ENCODE measurements around the gene SLC25A3. TPM values are rescaled to one million over a fixed set of nuclear protein-coding genes. Genes with fewer than 3 reads are reported as not detected.
A peak's percentile ranks its signal among the peaks of the same experiment; 100 is the strongest.
"Not testable (repeated sequence)": the region's sequence is repeated elsewhere in the genome, so short reads cannot be mapped to it uniquely, and the experiment has no call there.

The SLC25A3 gene
- total RNA-seq, 1 experiment from 2014 or later, result 695 TPM

DNA sequence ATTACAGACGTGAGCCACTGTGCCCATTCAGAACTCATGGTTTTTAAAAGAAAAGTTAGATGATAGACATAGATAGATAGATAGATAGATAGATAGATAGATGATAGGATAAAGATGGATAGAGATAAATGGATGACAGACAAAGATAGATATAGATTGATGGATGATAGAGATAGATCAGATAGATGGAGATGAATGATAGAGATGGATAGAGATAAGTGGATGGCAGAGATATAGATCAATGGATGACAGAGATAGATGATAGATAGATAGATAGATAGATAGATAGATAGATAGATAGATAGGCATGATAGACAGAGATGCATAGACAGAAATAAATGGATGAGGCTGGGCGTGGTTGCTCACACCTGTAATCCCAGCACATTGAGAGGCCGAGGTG, 13.7 kb upstream of the SLC25A3 start:
- H3K4me1 ChIP-seq, result no peaks in the 10 kb centered on the region
- no peak overlapping the region for H3K4me3 ChIP-seq
- DNase-seq, result no peak

DNA sequence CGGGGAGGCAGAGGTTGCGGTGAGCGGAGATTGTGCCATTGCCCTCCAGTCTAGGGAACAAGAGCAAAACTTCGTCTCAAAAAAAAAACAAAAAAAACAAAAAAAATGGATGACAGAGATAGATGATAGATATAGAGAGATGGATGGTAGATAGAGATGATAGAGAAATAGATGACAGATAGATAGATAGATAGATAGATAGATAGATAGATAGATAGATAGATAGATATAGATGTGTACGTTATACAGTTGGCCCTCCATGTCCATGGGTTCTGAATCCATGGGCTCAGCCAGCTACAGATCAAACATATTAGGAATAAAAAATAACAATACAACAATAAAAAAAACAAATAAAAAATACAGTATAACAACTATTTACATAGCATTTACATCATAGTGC, 12.8 kb upstream of the SLC25A3 start:
- Histone ChIP-seq H3K27me3 (no peaks in the 10 kb centered on the region), H3K36me3 (no peaks in the 10 kb centered on the region), H3K9me3 (replicated peaks) (no peaks in the 10 kb centered on the region), H3K4me1 (no peaks in the 10 kb centered on the region), H3K4me3 (no peak overlapping the region), H3K27ac (no peak overlapping the region)
- no peak for DNase-seq

More for the DNA sequence above, 13.7 kb upstream of the SLC25A3 start:
- Histone ChIP-seq H3K27me3 (no peaks in the 10 kb centered on the region), H3K36me3 (no peaks in the 10 kb centered on the region), H3K27ac (no peak overlapping the region), H3K9me3 (replicated peaks) (no peaks in the 10 kb centered on the region)

DNA sequence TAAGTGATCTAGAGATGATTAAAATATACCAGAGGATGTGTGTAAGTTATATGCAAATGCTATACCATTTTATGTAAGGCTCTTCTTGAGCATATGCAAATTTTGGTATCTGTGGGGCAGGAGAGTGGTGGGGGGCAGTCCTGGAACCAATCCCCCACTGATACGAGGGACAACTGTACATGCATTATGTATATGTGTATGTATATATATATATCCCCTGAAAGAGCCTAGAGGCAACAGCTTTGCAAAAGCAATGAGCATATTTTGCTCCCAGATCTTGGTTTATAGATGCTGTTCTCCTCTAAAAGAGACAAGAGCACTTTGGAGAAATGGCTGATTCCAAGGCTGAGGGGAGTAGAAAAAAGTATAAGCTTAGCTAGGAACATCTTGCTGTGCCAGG, 12.4 kb upstream of the SLC25A3 start:
- H3K4me1 ChIP-seq, result no peaks in the 10 kb centered on the region
- no peaks in the 10 kb centered on the region for H3K9me3 ChIP-seq (replicated peaks)
- no peak for DNase-seq
- H3K27ac ChIP-seq, result no peak overlapping the region
- no peaks in the 10 kb centered on the region for H3K36me3 ChIP-seq
- no peaks in the 10 kb centered on the region for H3K27me3 ChIP-seq
- no peak overlapping the region for H3K4me3 ChIP-seq

DNA sequence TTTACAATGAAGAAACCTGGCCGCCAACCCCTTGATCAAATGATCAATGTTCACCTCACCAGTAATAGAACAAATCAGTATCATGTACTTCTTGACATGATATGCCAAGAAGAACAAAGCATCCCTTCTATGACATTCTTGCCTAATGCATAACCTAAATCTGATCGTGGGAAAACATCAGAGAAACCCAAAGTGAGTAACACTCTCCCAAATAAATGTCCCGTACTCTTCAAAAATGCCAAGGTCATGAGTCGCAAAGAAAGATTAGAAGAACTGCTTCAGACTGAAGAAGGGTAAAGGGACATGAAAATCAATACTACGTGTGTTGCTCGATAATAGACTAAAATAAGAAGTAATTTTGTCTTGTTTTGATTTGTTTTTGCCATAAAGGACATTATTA, 11.4 kb upstream of the SLC25A3 start:
- H3K4me1 ChIP-seq, result no peaks in the 10 kb centered on the region
- no peak for DNase-seq
- H3K27ac ChIP-seq, result no peak overlapping the region
- H3K9me3 ChIP-seq (replicated peaks), result no peaks in the 10 kb centered on the region
- no peaks in the 10 kb centered on the region for H3K27me3 ChIP-seq
- H3K36me3 ChIP-seq, result no peaks in the 10 kb centered on the region
- no peak overlapping the region for H3K4me3 ChIP-seq

DNA sequence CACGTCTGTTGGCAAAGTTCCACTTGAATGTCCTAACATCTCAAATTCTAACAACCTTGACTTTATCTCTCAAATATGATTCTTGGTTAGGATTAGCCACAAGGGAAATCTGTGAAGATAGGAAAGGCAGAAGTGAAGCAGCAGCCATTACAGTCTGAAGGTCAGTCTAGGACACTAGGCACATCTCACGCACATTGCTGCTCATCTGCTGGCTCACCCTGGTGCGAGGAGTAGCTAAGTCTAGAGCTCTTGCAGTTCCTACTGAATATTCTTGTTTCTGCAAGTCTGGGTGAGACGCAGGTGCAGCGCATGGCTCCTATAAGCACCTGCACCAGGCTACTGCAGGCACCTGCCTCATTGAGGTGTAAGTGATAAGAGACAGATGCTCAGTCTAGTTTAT, 6.4 kb upstream of the SLC25A3 start:
- Histone ChIP-seq H3K4me1 (no peaks in the 10 kb centered on the region), H3K27me3 (no peaks in the 10 kb centered on the region), H3K4me3 (no peak overlapping the region), H3K36me3 (no peaks in the 10 kb centered on the region), H3K27ac (no peak overlapping the region), H3K9me3 (replicated peaks) (no peaks in the 10 kb centered on the region)
- DNase-seq, result no peak

DNA sequence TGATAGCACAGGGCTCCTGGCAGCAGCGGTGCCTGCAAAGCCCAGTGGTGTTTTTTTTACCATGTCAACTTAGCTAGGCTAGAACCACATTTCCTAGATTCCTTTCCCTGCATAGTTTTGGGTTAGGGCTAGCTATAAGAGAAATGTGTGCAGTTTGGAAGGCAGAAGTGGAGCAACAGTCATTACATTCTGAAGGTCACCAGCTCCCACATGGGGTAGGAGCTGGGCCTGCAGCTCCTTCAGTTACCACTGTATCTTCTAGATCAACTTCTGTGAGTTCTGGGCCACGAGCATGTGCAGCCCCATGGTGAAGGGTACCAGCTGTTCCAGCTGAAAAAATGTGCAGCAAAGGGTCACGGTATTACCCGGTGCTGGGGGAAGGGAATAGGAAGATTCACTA, 2.3 kb upstream of the SLC25A3 start:
- Histone ChIP-seq H3K4me1 (peaks cover 12% of the 10 kb centered on the region), H3K27me3 (no peaks in the 10 kb centered on the region), H3K9me3 (replicated peaks) (no peaks in the 10 kb centered on the region), H3K36me3 (peaks cover 12% of the 10 kb centered on the region), H3K27ac (no peak overlapping the region), H3K4me3 (no peak overlapping the region)
- DNase-seq, result peak; percentile 17 to 20

DNA sequence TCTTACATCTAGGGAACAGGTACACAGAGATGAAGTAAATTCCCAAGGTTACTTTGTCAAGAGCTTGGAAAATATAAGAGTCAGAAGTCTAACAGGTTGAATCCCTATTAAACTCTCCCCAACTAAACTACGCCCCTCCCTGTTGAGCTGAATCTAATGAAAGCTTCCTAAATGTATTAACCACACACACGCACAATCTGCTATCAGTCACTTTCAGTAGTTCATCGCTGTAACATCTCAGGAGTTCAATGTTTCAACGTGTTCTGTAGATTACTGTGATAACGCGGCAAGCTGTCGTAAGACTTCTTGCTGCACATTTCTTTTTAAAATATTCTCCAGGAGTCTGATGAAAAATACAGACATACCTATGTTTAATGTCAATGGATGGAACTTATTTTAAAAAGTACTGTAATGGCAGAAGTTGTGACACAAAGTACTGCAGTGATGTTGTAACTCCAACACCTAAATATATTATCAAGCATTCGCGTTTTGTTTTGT, 612 bp upstream of the SLC25A3 start:
- DNase-seq, result no peak
- peaks cover 12% of the 10 kb centered on the region for H3K4me1 ChIP-seq
- peaks cover 29% of the 10 kb centered on the region for H3K36me3 ChIP-seq
- no peaks in the 10 kb centered on the region for H3K9me3 ChIP-seq (replicated peaks)
- H3K27me3 ChIP-seq, result no peaks in the 10 kb centered on the region
- H3K4me3 ChIP-seq, result peak overlapping the region; percentile 95
- H3K27ac ChIP-seq, result peak overlapping the region; percentile 2; the same call in 1 of the 2 replicates

DNA sequence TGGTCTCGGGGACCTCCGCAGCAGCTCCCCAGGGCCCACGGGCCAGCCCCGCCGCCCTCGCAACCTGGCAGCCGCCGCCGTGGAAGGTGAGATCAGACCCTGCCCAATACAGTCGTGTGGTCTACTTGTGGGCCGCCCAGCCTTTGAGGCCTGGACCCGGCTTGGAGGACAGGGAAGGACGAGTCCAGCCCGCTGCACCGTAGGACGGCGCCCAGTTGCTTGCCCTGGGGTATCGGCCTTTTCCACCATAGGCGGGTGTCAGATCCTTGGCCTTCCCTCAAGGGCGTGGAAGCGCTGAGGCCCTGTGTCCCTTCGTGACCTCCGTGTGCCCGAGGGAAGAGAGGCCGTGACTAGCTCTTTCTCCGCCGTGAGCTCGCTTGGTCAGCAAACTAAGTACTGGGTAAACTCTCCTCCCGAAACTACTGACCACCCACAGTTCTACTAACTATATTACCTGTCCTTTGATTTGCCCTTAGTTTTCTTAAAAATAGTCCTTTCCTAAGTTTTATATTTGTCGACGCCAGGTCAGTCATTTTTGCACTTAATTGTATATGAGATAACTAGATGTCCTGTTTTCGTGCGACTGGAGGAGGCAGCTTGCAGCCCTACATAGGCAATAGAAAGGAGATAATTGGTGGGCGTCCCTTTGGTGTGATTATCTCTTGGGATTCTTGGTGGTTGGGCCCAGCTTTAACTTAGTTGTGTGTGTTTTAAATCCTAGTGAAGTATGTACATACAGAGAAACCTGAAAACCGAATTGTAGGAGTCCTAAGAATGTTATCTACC, 757 bp downstream of the SLC25A3 start:
- Histone ChIP-seq H3K27ac (peak overlapping the region; percentile 84), H3K27me3 (no peaks in the 10 kb centered on the region), H3K36me3 (peaks cover 40% of the 10 kb centered on the region), H3K4me1 (peaks cover 12% of the 10 kb centered on the region), H3K9me3 (replicated peaks) (no peaks in the 10 kb centered on the region), H3K4me3 (peak overlapping the region; percentile 95)
- DNase-seq, result peak; percentile 12 to 26

DNA sequence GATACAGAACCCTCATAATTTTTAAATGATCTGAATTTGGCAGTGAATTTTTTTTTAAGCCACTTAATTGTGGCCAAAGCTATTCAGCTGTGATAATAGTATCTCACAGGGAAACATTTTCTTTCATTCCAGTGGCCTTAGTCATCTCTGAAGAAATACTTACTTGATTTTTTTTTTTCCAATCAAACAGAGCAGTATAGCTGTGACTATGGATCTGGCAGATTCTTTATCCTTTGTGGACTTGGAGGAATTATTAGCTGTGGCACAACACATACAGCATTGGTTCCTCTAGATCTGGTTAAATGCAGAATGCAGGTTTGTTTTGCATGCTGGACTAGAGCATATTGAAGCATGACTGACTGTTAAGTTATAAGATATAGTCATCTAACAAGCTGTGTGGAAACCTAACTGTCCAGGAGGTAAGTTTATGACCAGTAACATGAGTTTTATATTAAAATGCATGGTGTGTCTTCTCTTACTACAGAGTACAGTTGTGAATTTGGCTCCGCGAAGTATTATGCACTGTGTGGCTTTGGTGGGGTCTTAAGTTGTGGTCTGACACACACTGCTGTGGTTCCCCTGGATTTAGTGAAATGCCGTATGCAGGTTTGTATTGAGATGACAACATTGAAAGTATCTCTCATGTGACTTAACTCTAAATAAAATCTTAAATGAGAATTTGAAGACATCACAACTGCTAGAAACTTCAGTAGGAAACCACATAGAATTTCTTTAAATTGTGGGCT, 1.9 kb downstream of the SLC25A3 start:
- Histone ChIP-seq H3K36me3 (peaks cover 51% of the 10 kb centered on the region), H3K27me3 (no peaks in the 10 kb centered on the region), H3K27ac (no peak overlapping the region; the same call in 1 of the 2 replicates), H3K4me1 (peaks cover 12% of the 10 kb centered on the region), H3K9me3 (replicated peaks) (no peaks in the 10 kb centered on the region), H3K4me3 (peak overlapping the region; percentile 95)
- peak in 1 of 2 experiments; percentile 17 for DNase-seq

DNA sequence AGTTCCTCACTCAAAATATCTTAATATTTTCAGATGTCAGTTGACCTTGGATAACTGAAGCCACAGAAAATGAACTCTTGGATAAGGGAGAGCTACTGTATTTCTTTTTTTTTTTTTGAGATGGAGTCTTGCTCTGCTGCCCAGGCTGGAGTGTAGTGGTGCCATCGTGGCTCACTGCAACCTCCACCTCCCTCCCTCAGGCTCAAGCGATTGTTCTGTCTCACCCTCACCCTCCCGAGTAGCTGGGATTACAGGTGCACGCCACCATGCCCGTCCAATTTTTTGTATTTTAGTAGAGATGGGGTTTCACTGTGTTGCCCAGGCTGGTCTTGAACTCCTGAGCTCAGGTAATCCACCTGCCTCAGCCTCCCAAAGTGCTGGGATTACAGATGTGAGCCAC, 3.8 kb downstream of the SLC25A3 start:
- Histone ChIP-seq H3K36me3 (peaks cover 69% of the 10 kb centered on the region), H3K4me1 (peaks cover 12% of the 10 kb centered on the region)
- not testable (repeated sequence) for DNase-seq; H3K4me3 ChIP-seq; H3K27ac ChIP-seq; H3K27me3 ChIP-seq; H3K9me3 ChIP-seq (replicated peaks)

DNA sequence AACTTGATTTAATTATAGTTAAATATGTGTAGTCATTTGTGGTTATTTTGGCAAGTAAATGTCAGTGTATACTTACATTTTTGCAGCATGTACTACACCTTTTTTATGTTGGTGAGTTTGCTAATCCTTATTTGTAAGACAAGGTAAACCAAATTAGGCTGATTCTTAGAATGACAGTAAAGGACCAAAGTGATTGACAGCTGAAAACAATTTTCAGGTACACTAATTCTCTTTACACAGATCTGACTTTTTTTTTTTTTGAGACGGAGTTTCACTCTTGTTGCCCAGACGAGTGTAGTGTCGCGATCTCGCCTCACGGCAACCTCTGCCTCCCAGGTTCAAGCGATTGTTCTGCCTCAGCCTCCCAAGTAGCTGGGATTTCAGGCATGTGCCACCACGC, 8.4 kb downstream of the SLC25A3 start:
- no peak overlapping the region for H3K4me3 ChIP-seq
- H3K36me3 ChIP-seq, result peaks cover 64% of the 10 kb centered on the region
- no peak for DNase-seq
- H3K4me1 ChIP-seq, result no peaks in the 10 kb centered on the region
- H3K27me3 ChIP-seq, result no peaks in the 10 kb centered on the region
- H3K27ac ChIP-seq, result no peak overlapping the region
- H3K9me3 ChIP-seq (replicated peaks), result no peaks in the 10 kb centered on the region

DNA sequence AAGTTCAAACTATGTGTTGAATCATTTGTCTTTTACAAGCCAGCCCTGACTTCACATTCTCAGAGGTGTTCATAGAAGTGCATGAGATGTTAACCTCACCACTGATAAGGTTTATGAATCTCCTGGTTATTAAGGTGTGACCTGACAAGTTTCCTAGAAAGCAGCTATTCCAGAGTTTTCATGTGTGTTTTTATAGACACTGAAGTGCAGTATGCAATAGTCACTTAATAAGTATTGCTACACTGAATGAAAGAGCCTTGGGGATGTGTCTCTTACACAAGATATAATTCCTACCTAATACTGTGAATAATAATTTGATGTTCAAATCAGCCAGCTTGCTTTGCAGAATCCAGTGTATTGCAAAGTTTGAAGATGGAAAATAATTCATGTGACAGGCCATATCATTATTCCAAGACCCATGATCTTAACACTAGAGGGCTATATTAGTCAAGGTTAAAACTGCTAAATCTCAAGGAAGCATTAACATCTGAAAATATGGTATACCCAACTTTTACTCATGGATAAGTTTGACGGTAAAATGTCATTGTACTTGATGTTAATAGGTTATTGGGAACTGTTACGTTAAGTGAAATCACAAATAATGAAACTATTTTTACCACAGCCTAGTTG, 13.0 kb downstream of the SLC25A3 start:
- Histone ChIP-seq H3K4me1 (no peaks in the 10 kb centered on the region), H3K36me3 (peaks cover 21% of the 10 kb centered on the region), H3K27ac (no peak overlapping the region), H3K9me3 (replicated peaks) (no peaks in the 10 kb centered on the region), H3K27me3 (no peaks in the 10 kb centered on the region), H3K4me3 (no peak overlapping the region)
- DNase-seq, result no peak

DNA sequence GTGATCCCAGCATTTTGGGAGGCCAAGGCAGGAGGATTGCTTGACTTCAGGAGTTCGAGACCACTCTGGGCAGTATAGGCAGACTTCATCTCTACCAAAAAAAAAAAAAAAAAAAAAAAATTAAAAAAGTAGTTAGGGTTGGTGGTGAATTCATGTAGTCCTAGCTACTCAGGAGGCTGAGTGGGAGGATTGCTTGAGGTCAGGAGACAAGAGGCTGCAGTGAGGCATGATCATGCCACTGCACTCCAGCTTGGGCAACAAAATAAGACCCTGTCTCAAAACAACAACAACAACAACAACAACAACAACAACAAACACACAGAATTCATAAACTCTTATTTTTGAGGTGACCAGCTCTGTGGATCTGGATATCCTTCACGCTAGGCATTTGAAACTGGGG, 17.1 kb downstream of the SLC25A3 start:
- no peak overlapping the region for H3K27ac ChIP-seq
- H3K36me3 ChIP-seq, result no peaks in the 10 kb centered on the region
- H3K4me3 ChIP-seq, result no peak overlapping the region
- no peaks in the 10 kb centered on the region for H3K9me3 ChIP-seq (replicated peaks)
- no peaks in the 10 kb centered on the region for H3K4me1 ChIP-seq
- H3K27me3 ChIP-seq, result no peaks in the 10 kb centered on the region
- DNase-seq, result no peak

DNA sequence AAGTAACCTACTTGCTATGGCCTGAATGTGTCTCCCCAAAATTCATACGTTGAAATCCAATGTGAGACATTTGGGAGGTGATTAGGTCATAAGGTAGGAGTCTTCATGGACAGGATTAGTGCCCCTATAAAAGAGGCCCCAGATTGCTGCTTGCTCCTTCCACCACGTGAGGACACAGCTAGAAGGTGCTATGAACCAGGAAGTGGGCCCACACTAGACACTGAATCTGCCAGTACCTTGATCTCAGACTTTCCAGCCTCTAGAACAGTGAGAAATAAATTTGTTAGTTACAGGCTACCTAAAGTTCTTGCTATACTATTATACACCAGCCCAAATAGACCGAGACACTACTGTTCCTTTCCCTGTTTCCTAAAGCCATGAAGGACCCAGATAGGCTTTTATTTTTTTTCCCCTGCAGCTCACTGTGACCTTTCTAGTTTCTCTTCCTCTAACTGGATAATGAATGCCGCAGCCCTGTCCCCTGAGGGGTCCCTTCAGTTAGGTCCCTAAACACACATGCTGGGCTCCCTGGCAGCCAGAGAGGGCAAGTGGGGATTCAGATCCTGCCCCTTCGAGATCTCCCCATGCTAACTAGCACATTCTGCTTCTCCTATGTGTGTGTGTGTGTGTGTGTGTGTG, 19.3 kb downstream of the SLC25A3 start:
- no peaks in the 10 kb centered on the region for H3K9me3 ChIP-seq (replicated peaks)
- no peak for DNase-seq
- no peaks in the 10 kb centered on the region; the same call in 1 of the 2 replicates for H3K36me3 ChIP-seq
- no peaks in the 10 kb centered on the region for H3K27me3 ChIP-seq
- no peak overlapping the region for H3K4me3 ChIP-seq
- no peak overlapping the region for H3K27ac ChIP-seq
- no peaks in the 10 kb centered on the region for H3K4me1 ChIP-seq

Measured in SJCRH30 (cell line).